PC-9 (cell line): ENCODE results near the gene TMPRSS7. TPM values are rescaled to one million over a fixed set of nuclear protein-coding genes. Genes with fewer than 3 reads are reported as not detected.
A peak's percentile ranks its signal among the peaks of the same experiment; 100 is the strongest.

Experiments used
- BruUV-seq: library from RNA; stranded (reverse); fragments of 400-500 nt; replicated peaks from 2 replicates; lab custom pipeline; 2021; lab: Mats Ljungman, UMichigan
- CTCF ChIA-PET: fragments of 300-600 bp; sonication (Branson Sonifier 250); formaldehyde crosslinking; loops from one replicate; lab custom pipeline; 2022; ENCODE audit warnings: antibody characterized with exemption; lab: Charles Lee
- POLR2A ChIA-PET: fragments of 300-600 bp; sonication (Branson Sonifier 250); formaldehyde crosslinking; loops from one replicate; lab custom pipeline; 2022; ENCODE audit warnings: antibody characterized with exemption; ENCODE audit not compliant: unreplicated experiment; lab: Charles Lee
- DNase-seq, 2 experiments: peaks; one replicate each; pipeline versions ENCODE4 v3.0.0 to v3.0.0-alpha.2; 2015 to 2022; ENCODE audit warnings: mixed read lengths in 1 of 2
- H2AFZ ChIP-seq: fragments of 200-600 bp; sonication (generic); 2 replicates; pipeline ENCODE4 v1.8.1; 2017; ENCODE audit warnings: antibody characterized with exemption
- H3F3A ChIP-seq: fragments of 200-600 bp; sonication (generic); 2 replicates; pipeline ENCODE4 v1.8.1; 2017; ENCODE audit warnings: antibody characterized with exemption, mild to moderate bottlenecking, low read depth; ENCODE audit not compliant: insufficient read depth
- H3K27ac ChIP-seq: fragments of 200-600 bp; sonication (generic); 2 replicates; pipeline ENCODE4 v1.6.1; 2016; ENCODE audit warnings: mixed run types
- H3K27me3 ChIP-seq: fragments of 200-600 bp; sonication (generic); 2 replicates; pipeline ENCODE4 v1.6.1; 2016; ENCODE audit warnings: low read depth, mixed run types; ENCODE audit not compliant: insufficient read depth
- H3K36me3 ChIP-seq: fragments of 200-600 bp; sonication (generic); 2 replicates; pipeline ENCODE4 v1.6.1; 2016; ENCODE audit warnings: low read depth, mixed run types
- H3K4me1 ChIP-seq: fragments of 200-600 bp; sonication (generic); replicated peaks from 2 replicates; pipeline ENCODE4 v1.6.1; 2016; ENCODE audit warnings: mixed run types; ENCODE audit not compliant: insufficient read depth
- H3K4me2 ChIP-seq: fragments of 200-600 bp; sonication (generic); 2 replicates; pipeline ENCODE4 v1.6.1; 2017; ENCODE audit warnings: mixed run types
- H3K4me3 ChIP-seq: fragments of 200-600 bp; sonication (generic); 2 replicates; pipeline ENCODE4 v1.6.1; 2016; ENCODE audit warnings: mixed run types
- H3K79me2 ChIP-seq: fragments of 200-600 bp; sonication (generic); 2 replicates; pipeline ENCODE4 v1.6.1; 2017; ENCODE audit warnings: low read depth, mixed run types
- H3K9me2 ChIP-seq: fragments of 200-600 bp; sonication (generic); 2 replicates; pipeline ENCODE4 v1.8.1; 2017; ENCODE audit warnings: mild to moderate bottlenecking; ENCODE audit not compliant: insufficient read depth
- H3K9me3 ChIP-seq: fragments of 200-600 bp; sonication (generic); 2 replicates; pipeline ENCODE4 v1.8.1; 2016; ENCODE audit warnings: low read depth; ENCODE audit not compliant: insufficient read depth
- H4K20me1 ChIP-seq: fragments of 200-600 bp; sonication (generic); 2 replicates; pipeline ENCODE4 v1.8.1; 2017; ENCODE audit not compliant: insufficient read depth
- CTCF ChIP-seq: fragments of 200-600 bp; sonication (generic); conservative IDR thresholded peaks from 2 replicates; pipeline ENCODE4 v1.6.1; 2017; ENCODE audit warnings: mixed run types, antibody characterized with exemption, mild to moderate bottlenecking, moderate library complexity
- EZH2 ChIP-seq: fragments of 200-600 bp; sonication (generic); IDR thresholded peaks from 2 replicates; pipeline ENCODE4 v1.8.0; 2017; ENCODE audit warnings: antibody characterized with exemption, low read depth
- intact Hi-C: fragments of 100-400 bp; cut with micrococcal nuclease; formaldehyde crosslinking; loops from one replicate; pipeline ENCODE4 v1.10.0; 2022; ENCODE audit not compliant: unreplicated experiment
- total RNA-seq: library from RNA; stranded (reverse); gene quantifications from 2 replicates; pipeline ENCODE4 v1.2.3, GENCODE V29; 2021

The TMPRSS7 gene
- total RNA-seq, 1 experiment from 2014 or later = not detected

DNA sequence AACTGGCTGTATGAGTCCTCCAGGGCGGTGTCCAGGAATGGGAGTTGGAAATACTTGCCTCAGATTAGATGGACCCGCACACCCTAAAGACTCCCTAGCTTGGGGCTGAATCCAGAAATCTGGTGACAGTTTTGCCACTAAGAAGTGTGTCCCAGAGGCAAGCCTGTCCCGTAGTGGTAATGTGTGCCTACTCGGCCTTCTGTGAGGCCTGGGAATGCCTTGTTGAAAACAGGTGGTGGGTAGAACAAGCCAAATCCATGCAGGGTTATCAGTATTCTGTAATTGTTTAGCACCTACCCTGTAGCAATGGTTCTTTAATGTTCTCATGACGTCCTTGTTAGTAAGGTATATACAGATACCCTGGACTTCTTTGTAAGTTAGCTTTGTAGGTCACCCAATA is 53.2 kb downstream of the TMPRSS7 start:
- no peak for DNase-seq
- Histone ChIP-seq H3K27ac (peak overlapping the region; percentile 81; the same call in 1 of the 2 replicates), H3K9me3 (no peaks in the 10 kb centered on the region), H3K4me2 (peak overlapping the region; percentile 93), H4K20me1 (no peaks in the 10 kb centered on the region), H3K36me3 (no peaks in the 10 kb centered on the region), H3K27me3 (no peaks in the 10 kb centered on the region), H3F3A (peaks cover 20% of the 10 kb centered on the region), H2AFZ (no peak overlapping the region), H3K79me2 (peaks cover 17% of the 10 kb centered on the region), H3K4me1 (peaks cover 50% of the 10 kb centered on the region), H3K4me3 (peak overlapping the region; percentile 80), H3K9me2 (no peaks in the 10 kb centered on the region)
- TF ChIP-seq EZH2 (no peak), CTCF (no peak)
- ChIA-PET POLR2A (no interaction called here), CTCF (no interaction called here)
- BruUV-seq = no TSS peak
- intact Hi-C loops = loop anchor here (2.0 kb wide), 1 partner anchor 45 kb away; no protein-coding TSS in a partner anchor

DNA sequence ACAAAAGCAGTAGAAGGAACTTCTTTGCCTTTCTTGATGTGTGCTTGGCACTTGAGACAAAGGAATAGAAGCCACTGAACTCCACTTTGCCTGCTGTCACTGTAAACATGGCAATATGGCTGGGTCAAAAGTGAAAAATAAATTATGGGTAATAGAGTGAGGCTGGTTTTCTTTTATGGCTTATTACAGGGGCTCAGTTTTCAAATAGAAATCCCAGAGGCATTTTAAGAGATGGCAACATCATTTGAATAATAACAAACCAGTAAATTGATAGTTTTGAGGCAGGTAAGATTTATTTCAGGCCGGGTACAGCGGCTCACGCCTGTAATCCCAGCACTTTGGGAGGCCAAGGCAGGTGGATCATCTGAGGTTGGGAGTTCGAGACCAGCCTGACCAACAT is 54.4 kb downstream of the TMPRSS7 start:
- ChIA-PET POLR2A (interaction anchor here (0.6 kb wide), 1 partner anchor 902 kb away, joined by 3 read pairs; the partner anchor contains the start of gene GTPBP8), CTCF (no interaction called here)
- no peaks in the 10 kb centered on the region for H3K36me3 ChIP-seq
- no peaks in the 10 kb centered on the region for H3K9me2 ChIP-seq
- intact Hi-C loops = no loop called here
- H3F3A ChIP-seq = peaks cover 19% of the 10 kb centered on the region
- H3K9me3 ChIP-seq = no peaks in the 10 kb centered on the region
- H3K4me2 ChIP-seq = no peak overlapping the region
- H3K4me1 ChIP-seq = peaks cover 50% of the 10 kb centered on the region
- no peak overlapping the region for H3K4me3 ChIP-seq
- DNase-seq = no peak
- no peaks in the 10 kb centered on the region for H4K20me1 ChIP-seq
- no TSS peak for BruUV-seq
- no peaks in the 10 kb centered on the region for H3K27me3 ChIP-seq
- H3K27ac ChIP-seq = no peak overlapping the region
- H2AFZ ChIP-seq = no peak overlapping the region
- no peak for TF ChIP-seq CTCF
- TF ChIP-seq EZH2 = no peak
- peaks cover 17% of the 10 kb centered on the region for H3K79me2 ChIP-seq

GRCh38 chr3:112089956-112090886 is 55.7 kb downstream of the TMPRSS7 start:
- H3K9me3 ChIP-seq = no peaks in the 10 kb centered on the region
- no peaks in the 10 kb centered on the region for H4K20me1 ChIP-seq
- no peak overlapping the region for H2AFZ ChIP-seq
- intact Hi-C loops = loop anchor here (10.0 kb wide), 1 partner anchor 1015 kb away; the partner anchor contains the start of gene NECTIN3
- peaks cover 11% of the 10 kb centered on the region for H3F3A ChIP-seq
- H3K4me2 ChIP-seq = peak overlapping the region; percentile 24
- ChIA-PET CTCF (interaction anchor here (0.7 kb wide), 1 partner anchor 201 kb away, joined by 3 read pairs; no protein-coding TSS in a partner anchor), POLR2A (no interaction called here)
- no peak overlapping the region for H3K4me3 ChIP-seq
- H3K36me3 ChIP-seq = no peaks in the 10 kb centered on the region
- H3K9me2 ChIP-seq = no peaks in the 10 kb centered on the region
- no TSS peak for BruUV-seq
- H3K4me1 ChIP-seq = peaks cover 38% of the 10 kb centered on the region
- no peaks in the 10 kb centered on the region for H3K27me3 ChIP-seq
- TF ChIP-seq CTCF (no peak), EZH2 (no peak)
- peaks cover 17% of the 10 kb centered on the region for H3K79me2 ChIP-seq
- DNase-seq = peak in 1 of 2 experiments; percentile 54
- peak overlapping the region; percentile 10; the same call in 1 of the 2 replicates for H3K27ac ChIP-seq
